Hematopoietic multipotent progenitor cell treated with erythropoietin and hydrocortisone succinate and interleukin-3 and kit ligand, for 6 days (in vitro differentiated cells): ENCODE results near the gene TMEM179.
"Not testable (repeated sequence)": the region's sequence is repeated elsewhere in the genome, so short reads cannot be mapped to it uniquely, and the experiment has no call there.

Source experiments
- DNase-seq: peaks from one replicate; pipeline ENCODE4 v3.0.0-alpha.2; 2015

Gene TMEM179

DNA sequence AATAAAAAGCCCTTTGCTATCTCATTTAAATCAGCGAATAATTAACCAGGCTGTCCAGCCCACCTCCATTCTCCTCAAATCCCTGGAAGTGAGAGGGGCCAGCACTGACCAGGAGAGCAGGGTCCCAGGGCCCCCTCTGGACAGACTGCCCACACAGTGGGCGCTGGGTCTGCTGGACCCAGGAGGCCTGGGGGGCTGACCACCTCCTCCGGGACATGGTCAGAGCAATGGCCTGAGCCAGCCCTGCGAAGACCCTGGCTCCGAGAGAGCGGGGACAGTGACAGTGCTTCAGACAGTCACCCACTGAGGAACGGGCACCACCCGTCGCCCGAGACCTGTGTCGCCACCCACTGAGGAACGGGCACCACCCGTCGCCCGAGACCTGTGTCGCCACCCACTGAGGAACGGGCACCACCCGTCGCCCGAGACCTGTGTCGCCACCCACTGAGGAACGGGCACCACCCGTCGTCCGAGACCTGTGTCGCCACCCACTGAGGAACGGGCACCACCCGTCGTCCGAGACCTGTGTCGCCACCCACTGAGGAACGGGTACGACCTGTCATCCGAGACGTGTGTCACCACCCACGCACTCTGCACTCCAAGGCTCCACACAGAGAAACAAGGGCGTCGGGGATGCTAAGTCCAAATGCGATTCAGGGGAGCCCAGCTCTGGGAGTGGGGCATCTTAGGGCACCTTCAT, 32.4 kb upstream of the TMEM179 start:
- not testable (repeated sequence) for DNase-seq

- DNase-seq: no peak
Observed at GRCh38 chr14:104636131-104636530, 31.6 kb upstream of the TMEM179 start.

GRCh38 chr14:104635717-104636116, 31.1 kb upstream of the TMEM179 start:
- no peak for DNase-seq

DNA sequence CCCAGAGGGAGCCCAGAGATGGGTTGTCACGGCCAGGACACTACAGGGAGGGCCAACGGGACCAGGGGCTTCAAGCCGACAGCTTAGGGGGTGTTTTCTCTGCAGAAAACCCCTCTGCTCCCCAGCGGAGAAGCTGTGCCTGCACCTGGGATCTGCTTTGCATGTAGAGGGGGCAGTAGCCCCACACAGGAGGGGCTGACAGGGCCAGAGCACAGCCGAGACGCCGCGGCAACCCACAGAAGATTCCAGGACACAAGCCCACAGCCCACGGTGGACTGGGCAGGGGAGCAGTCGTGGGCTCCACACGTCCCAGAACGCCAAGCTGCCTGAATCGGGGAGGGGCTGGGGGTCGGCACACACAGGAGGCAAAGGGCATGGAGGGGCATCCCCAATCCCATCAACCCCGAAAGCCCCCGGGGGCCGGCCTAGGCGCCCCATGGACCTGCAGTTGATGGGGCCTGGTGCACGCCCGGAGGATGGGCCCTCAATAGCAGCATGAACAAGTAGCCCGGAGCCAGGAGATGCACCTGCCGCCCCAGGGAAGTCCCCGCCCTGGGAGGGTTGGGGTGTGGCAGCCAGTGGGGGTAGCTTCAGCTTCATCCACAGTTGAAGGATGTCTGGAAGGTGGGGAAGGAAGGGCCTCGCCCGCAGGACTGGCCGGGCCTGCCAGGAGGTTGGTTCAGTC, 30.5 kb upstream of the TMEM179 start:
- DNase-seq: no peak

GRCh38 chr14:104634138-104634760, 29.7 kb upstream of the TMEM179 start:
- no peak for DNase-seq

DNA sequence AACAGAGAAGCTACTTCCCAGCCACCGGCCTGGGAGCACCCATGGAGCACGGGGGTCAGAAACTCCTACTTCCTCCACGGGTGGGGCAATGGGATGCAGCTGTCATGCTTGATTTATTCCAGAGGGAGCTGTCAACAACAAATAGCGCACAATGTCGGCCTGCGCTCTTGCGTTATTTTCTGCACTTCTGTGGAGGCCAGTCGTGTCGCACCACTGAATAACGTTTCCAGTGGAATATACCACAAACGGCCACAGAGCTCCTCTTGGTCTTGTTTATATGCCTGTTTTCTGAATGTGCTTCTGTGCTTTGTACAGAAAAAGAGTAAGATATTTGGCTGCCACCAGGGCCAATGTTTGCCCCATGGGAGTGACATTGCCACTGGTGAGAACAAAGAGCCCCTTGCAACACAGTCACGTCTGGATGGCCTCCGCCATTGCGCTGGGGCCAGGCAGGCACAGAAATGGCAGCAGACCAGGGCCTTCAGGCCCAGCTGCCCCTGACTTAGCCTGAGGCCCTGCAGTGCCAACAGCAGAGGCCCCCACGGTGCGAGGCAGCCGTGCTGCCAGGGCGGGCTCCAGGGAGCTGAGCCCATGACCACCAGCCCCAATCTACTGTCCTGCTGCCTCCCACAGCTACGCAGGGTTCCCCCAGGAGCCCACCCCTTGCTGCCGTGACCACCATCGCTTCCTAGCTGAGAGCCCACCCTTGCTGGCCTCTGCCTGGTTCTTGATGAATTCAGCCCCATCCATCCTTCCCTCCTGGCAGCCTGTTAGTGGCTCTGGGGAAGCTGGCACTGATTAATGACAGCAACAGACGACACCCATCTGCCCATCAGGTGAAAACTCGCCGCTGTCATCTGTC, 28.9 kb upstream of the TMEM179 start:
- no peak for DNase-seq

DNA sequence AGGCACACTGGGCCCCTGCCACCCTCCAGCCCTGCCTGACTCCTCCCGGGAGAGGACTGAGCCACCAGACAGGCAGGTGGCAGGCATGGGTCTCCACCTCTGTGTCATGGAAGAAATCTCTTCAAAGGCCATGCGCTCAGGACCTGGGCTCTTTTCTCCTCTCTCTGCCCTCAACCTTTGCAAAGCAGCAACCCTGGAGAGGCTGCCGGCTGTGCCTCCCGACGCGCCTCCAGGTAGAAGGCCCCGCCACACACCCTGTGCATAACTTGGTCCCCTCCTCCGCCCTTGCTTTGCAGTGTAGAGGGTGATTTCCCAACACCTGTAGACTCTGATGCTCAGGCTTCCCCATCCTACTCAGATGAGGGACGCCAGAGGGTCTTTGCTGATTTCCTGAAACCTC, 28.2 kb upstream of the TMEM179 start:
- DNase-seq: no peak

DNA sequence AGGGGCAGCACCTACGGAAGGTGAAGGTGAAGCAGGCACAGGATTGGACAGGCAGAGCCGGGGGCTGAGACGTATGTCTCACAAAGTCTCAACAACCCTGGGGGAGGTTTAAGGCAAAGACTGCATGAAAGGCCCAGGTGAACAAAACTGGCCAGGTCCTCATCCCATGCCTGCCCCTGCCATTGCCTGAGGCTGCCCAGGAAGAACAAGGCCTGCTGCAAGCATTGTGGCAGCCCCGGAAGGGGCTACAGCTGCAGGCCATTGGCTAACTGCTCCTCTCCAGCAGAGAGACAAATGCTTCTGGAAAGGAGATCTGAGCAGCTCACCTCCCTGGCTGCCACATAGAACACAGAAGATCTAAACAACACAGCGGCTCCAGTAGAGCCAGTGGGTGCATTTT, 20.4 kb upstream of the TMEM179 start:
- no peak for DNase-seq

- DNase-seq: no peak
Observed at GRCh38 chr14:104614126-104614812, 9.7 kb upstream of the TMEM179 start.

DNA sequence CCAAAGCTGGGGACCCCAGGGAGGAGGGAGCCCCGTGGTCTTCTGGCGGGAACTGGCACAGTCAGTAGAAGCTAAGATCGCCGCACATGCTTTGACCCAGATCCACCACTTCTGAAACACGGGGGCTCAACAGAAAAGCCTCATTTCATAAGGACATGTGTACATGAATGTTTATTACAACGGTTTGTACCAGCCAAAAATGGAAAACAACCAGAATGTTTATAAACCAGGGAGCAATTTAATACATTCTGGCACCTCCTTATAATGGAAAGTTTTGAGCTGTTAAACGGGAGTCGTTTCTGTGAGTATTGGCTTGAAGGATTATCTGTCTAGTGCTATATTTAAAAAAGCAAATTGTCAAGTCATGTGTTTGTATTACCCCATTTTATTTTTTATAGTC, 7.3 kb upstream of the TMEM179 start:
- DNase-seq: no peak

DNA sequence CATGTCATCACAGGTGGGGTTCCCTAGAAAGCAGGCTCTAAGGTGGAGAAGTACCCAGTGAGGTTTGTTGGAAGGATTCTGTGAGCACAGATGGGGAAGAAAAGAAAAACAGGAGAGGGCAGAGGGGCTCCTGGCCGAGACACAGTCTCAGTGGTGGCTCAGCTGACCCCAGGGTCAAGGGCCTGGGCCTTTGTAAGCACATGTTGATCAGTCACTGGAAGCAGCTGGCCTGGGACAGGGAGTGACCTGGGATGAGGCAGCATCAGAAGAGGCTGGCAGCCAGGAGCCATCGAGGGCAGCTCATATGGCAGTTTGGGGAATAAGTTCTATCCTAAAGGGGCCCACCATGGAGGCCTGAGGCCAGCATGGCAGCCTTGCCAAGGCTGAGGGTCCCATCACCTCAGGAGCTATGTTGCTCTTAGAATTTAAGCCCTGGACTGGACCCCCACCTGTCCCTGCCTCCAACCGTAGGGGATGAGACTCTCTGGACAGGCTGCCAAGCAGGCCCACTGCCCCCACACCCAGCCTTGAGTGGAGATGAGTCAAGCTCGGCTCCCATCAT, 6.3 kb upstream of the TMEM179 start:
- DNase-seq: no peak

- no peak for DNase-seq
Observed at GRCh38 chr14:104609666-104610065, 5.1 kb upstream of the TMEM179 start.

GRCh38 chr14:104603711-104604401, 716 bp downstream of the TMEM179 start:
- DNase-seq: no peak

DNA sequence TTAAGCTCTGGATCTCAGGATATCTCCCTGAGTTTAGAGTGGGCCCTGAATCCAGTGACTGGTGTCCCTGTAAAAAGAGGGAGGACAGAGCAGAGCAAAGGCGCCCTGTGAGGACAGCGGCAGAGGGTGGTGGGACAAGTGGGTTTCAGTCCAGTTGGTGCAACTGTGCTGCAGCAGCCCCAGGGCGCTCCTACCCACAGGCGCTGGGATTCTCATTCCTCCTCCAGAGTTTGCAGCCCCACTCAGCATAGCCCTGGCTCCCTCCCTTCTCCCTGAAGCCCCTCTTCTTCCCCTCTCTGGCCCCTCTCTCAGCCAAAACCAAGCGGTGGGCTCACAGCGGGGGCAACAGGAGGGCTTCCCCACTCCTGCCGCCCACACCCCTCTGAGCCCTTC, 1.6 kb downstream of the TMEM179 start:
- DNase-seq: no peak

GRCh38 chr14:104602315-104602932, 2.1 kb downstream of the TMEM179 start:
- DNase-seq: no peak

- no peak for DNase-seq
Observed at GRCh38 chr14:104601786-104602185, 2.8 kb downstream of the TMEM179 start.

GRCh38 chr14:104600805-104601204, 3.8 kb downstream of the TMEM179 start:
- no peak for DNase-seq

DNA sequence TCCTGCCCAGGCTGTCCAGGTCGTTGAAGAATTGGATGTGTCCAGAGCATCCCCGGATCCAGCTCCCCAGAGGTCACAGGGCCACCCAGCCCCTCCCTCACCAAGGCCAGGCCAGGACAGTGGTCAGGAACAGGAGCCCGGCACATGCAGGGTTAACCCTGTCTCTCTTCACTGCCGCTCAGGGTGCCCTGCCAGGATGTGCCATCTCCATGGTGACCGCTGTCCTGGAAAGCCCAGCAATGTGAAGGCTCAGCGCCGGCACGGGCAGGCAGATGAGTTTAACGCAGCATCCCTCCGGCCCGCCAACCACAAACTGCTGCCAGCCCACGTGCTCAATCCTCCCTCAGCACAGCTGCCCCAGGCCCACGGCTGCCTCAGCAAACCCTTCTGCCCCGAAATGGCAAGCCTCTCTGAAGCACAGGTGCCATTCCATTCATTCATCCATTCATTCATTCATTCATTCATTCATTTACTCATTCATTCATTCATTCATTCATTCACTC, 4.4 kb downstream of the TMEM179 start:
- peak; percentile 14 for DNase-seq

DNA sequence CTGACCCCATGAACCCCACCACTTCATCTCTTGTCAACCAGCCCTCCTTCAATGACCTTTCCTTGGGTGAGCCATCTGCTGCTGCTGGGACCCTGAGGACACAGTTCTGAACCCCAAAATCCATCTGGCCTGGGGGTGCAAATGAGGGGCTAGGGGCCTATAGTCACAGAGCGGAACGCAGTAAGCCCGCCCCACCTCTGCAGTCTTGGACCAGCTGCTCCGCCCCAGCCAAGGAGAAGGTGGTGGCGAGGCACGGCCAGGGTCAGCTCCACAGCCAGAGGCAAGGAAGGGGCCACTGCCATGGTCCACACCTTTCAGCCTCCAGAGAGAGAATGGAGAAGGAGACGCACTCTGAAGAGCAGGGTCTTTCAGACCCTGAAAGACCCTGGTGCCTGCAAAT, 5.1 kb downstream of the TMEM179 start:
- DNase-seq: no peak

DNA sequence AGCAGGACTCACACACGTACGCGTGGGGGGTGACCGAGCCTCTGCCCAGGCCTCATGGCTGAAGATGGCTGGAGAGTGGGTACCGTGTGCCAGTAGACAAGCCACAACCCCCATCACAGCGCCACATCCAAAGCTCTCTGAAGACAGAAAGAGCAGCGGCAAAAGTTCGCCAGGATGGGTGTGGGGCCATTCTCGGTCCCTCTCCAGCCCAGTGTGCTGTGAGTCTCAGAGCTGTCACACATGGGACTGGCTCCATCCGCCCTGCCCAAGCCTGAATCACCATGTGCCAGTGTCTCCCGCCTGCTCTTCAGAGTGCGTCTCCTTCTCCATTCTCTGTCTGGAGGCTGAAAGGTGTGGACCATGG, 5.7 kb downstream of the TMEM179 start:
- no peak for DNase-seq
